Activated B cell treated with CpG ODN at 0.5 μM for 24 hours (primary cell): ENCODE data around the gene SH3PXD2A. TPM values are rescaled to one million over a fixed set of nuclear protein-coding genes. Genes with fewer than 3 reads are reported as not detected.

Experiments used
- ATAC-seq: fragments of 200-7000 bp; cut with Tn5 transposase; one replicate; pipeline ENCODE4 v1.10.0; 2021; ENCODE audit warnings: low read depth, mild to moderate bottlenecking, moderate library complexity
- CTCF ChIA-PET: fragments of 350-600 bp; sonication (Branson Sonifier 250); formaldehyde crosslinking; loops from one replicate; lab custom pipeline; 2021; ENCODE audit warnings: antibody characterized with exemption; lab: Charles Lee
- POLR2A ChIA-PET: fragments of 350-600 bp; sonication (Branson Sonifier 250); formaldehyde crosslinking; loops from one replicate; lab custom pipeline; 2021; ENCODE audit warnings: antibody characterized with exemption; lab: Charles Lee
- DNase-seq: peaks from one replicate; pipeline ENCODE4 v3.0.0; 2022
- H3K27ac Mint-ChIP-seq: one replicate; pipeline ENCODE4 v1.8.0; 2020; ENCODE audit warnings: mixed read lengths
- H3K27me3 Mint-ChIP-seq: one replicate; pipeline ENCODE4 v1.8.0; 2021; ENCODE audit warnings: mixed read lengths
- H3K36me3 Mint-ChIP-seq: one replicate; pipeline ENCODE4 v1.8.0; 2021; ENCODE audit warnings: low read depth, mixed read lengths
- H3K4me1 Mint-ChIP-seq: one replicate; pipeline ENCODE4 v1.8.0; 2021; ENCODE audit warnings: mixed read lengths
- H3K4me3 Mint-ChIP-seq: one replicate; pipeline ENCODE4 v1.8.0; 2020; ENCODE audit warnings: mild to moderate bottlenecking, mixed read lengths
- H3K9me3 Mint-ChIP-seq: one replicate; pipeline ENCODE4 v1.8.0; 2020; ENCODE audit warnings: mixed read lengths
- intact Hi-C: fragments of 100-400 bp; cut with micrococcal nuclease; formaldehyde crosslinking; loops from one replicate; pipeline ENCODE4 v1.15.1; 2024
- total RNA-seq: library from RNA; stranded (reverse); gene quantifications from 2 replicates; pipeline ENCODE4 v1.2.3, GENCODE V29; 2022
- TF ChIP-seq, protein P1 (sequence below): fragments of 200-600 bp; IDR thresholded peaks from one replicate; pipeline ENCODE4 v1.8.0; 2022; ENCODE audit warnings: antibody characterized with exemption, mild to moderate bottlenecking

Gene SH3PXD2A
- total RNA-seq, 1 donor from 2014 or later, result 18.2 TPM

DNA sequence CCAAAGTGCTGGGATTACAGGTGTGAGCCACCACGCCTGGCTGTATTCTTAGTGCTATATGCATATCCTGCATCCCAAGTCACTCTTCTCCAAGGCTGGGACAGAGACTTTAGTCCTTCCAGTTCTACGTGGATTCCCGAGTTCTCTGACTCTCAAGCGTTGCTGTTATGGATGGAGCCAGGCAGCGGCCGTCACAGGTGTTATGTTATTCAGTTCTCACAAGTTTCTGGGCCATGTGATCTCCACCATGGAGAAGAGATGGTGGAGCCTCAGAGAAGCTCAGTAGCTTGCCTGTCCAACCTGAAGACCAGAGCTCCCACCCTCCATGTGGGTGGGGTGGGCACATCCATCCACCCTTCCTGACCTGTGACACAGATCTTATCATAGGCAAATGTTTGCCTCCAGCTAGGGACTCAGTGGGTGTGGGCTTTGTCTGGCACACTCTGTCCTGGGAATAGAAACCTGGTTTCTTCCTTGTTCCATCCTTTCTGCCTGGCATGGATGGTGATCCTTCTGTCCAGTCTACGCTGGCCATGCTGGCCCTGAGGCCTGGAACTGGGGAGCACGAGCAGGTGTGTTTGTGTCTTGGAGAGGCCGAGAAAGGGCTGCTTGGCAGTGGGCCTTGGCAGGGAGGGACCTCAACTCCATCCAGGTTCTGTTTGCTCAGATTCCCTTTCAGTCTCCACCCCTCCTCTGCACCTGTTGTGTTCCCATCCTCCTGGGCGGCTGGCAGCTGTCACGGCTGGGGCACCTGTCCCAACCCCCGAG lies 306.6 kb downstream of the SH3PXD2A start:
- ATAC-seq (no peak), DNase-seq (no peak)
- ChIA-PET POLR2A (no interaction called here), CTCF (no interaction called here)
- intact Hi-C loops, result no loop called here
- Mint-ChIP-seq H3K4me3 (no peak overlapping the region), H3K36me3 (no peaks in the 10 kb centered on the region), H3K27ac (no peak overlapping the region), H3K27me3 (peaks cover 5% of the 10 kb centered on the region), H3K9me3 (peaks cover 3% of the 10 kb centered on the region), H3K4me1 (peaks cover 13% of the 10 kb centered on the region)
- TF ChIP-seq, protein P1, sequence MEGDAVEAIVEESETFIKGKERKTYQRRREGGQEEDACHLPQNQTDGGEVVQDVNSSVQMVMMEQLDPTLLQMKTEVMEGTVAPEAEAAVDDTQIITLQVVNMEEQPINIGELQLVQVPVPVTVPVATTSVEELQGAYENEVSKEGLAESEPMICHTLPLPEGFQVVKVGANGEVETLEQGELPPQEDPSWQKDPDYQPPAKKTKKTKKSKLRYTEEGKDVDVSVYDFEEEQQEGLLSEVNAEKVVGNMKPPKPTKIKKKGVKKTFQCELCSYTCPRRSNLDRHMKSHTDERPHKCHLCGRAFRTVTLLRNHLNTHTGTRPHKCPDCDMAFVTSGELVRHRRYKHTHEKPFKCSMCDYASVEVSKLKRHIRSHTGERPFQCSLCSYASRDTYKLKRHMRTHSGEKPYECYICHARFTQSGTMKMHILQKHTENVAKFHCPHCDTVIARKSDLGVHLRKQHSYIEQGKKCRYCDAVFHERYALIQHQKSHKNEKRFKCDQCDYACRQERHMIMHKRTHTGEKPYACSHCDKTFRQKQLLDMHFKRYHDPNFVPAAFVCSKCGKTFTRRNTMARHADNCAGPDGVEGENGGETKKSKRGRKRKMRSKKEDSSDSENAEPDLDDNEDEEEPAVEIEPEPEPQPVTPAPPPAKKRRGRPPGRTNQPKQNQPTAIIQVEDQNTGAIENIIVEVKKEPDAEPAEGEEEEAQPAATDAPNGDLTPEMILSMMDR, result no peak

DNA sequence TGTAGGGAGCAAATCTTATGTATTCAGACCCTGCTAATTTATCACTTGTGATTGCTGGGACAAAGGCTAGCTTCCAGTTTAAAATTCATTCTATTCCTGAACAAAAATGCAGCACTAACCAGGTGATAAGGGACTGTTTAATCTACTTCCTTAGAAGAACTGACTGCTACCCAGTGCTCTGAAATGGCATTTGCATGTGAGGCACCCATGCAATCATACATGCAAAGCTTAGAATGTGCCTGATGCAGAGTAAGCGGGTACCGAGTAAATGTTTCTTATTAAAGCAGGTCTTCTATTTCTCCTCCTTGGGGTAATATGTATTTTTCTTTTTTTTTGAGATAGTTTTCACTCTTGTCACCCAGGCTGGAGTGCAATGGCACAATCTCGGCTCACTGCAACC lies 307.4 kb downstream of the SH3PXD2A start:
- peak; percentile 62 for ATAC-seq
- Mint-ChIP-seq H3K27me3 (peaks cover 8% of the 10 kb centered on the region), H3K4me3 (no peak overlapping the region), H3K27ac (no peak overlapping the region), H3K4me1 (peaks cover 20% of the 10 kb centered on the region), H3K9me3 (peaks cover 3% of the 10 kb centered on the region), H3K36me3 (no peaks in the 10 kb centered on the region)
- ChIA-PET CTCF (no interaction called here), POLR2A (no interaction called here)
- intact Hi-C loops, result no loop called here
- DNase-seq, result no peak
- TF ChIP-seq, protein P1, result no peak

DNA sequence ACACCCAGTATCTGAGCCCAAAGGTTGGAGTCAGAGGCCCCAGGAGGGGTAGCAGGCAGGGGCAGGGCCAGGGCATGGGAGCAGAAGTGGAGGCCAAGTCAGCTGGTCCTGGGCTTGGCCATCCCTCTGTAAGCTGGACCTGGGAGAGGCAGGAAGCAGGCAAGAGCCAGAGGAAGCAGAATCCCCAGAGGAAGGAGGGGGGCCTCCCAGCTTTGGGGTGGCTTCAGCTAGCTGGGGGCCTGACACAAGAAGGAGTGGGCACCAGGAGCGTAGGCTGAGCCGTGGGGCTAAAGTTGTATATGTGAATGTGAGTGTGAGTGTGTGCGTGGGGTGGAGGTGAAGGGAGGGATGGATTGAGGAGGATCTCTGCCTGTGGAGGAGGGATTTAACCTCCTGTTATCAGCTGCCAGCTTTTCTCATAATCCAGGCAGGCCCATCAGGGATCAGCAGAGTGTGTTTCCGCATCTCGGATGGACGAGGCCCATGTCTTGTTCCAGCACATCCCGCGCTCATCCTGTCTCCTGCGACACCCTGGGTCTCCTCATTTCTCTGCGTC lies 307.9 kb downstream of the SH3PXD2A start:
- no peaks in the 10 kb centered on the region for H3K36me3 Mint-ChIP-seq
- peaks cover 25% of the 10 kb centered on the region for H3K4me1 Mint-ChIP-seq
- ChIA-PET CTCF (interaction anchor here (0.6 kb wide), 1 partner anchor 8 kb away, joined by 5 read pairs; no protein-coding TSS in a partner anchor), POLR2A (no interaction called here)
- no peak overlapping the region for H3K27ac Mint-ChIP-seq
- no peak overlapping the region for H3K4me3 Mint-ChIP-seq
- intact Hi-C loops, result no loop called here
- peaks cover 5% of the 10 kb centered on the region for H3K27me3 Mint-ChIP-seq
- peaks cover 3% of the 10 kb centered on the region for H3K9me3 Mint-ChIP-seq
- no peak for DNase-seq
- TF ChIP-seq, protein P1, result no peak
- ATAC-seq, result no peak

DNA sequence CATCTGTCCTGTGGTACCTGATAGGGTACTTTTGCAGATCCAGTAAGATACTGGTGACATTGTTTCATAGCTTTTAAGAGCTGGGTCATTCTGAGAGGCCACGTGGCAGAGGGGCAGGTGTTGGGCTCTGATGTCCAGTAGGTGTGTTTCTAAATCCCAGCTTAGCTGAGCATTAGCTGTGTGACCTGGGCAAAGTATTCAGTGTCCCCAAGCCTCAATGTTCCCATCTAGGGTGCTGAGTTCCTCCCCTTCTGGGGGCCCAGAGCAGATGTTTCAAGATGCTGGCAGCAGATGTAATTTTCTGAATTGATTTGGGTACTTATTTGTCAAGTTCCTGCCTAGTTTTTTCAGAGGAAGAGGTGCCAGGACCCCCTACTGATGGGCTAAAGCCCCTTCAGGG lies 309.0 kb downstream of the SH3PXD2A start:
- intact Hi-C loops, result no loop called here
- CTCF ChIA-PET, result no interaction called here
- TF ChIP-seq, protein P1, result no peak
- no peak overlapping the region for H3K4me3 Mint-ChIP-seq
- no peak overlapping the region for H3K27ac Mint-ChIP-seq
- peaks cover 3% of the 10 kb centered on the region for H3K9me3 Mint-ChIP-seq
- H3K36me3 Mint-ChIP-seq, result no peaks in the 10 kb centered on the region
- ATAC-seq, result no peak
- H3K27me3 Mint-ChIP-seq, result peaks cover 5% of the 10 kb centered on the region
- POLR2A ChIA-PET, result no interaction called here
- peaks cover 26% of the 10 kb centered on the region for H3K4me1 Mint-ChIP-seq
- DNase-seq, result no peak

DNA sequence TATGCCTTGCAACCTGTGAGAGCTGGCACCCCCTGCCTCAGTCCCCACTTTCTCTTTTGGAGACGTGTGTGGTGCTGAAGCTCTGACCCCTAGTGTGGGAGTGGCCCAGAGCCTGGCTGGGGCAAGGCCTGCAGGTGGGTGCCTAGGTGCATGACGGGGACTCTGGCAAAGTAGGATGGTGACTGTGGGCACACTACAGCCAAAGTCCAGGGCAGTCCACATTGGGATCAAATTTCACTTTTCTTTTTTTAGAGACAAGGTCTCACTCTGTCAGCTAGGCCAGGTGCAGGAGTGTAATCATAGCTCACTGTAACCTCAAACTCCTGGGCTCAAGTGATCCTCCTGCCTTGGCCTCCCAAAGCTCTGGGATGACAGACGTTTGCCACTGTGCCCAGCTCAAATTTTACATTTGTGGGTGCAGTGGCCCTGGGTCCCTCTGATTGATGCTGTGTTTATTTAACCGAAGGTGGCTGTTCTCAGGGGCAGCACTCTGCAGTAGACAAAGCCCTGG lies 309.6 kb downstream of the SH3PXD2A start:
- CTCF ChIA-PET, result no interaction called here
- DNase-seq (no peak), ATAC-seq (no peak)
- intact Hi-C loops, result no loop called here
- H3K4me1 Mint-ChIP-seq, result peaks cover 26% of the 10 kb centered on the region
- no peak overlapping the region for H3K4me3 Mint-ChIP-seq
- H3K27ac Mint-ChIP-seq, result no peak overlapping the region
- H3K27me3 Mint-ChIP-seq, result peaks cover 9% of the 10 kb centered on the region
- TF ChIP-seq, protein P1, result no peak
- POLR2A ChIA-PET, result no interaction called here
- H3K9me3 Mint-ChIP-seq, result peaks cover 3% of the 10 kb centered on the region
- H3K36me3 Mint-ChIP-seq, result no peaks in the 10 kb centered on the region
